Measurements from ENCODE around the gene MST1.

Gene MST1

GRCh38 chr3:49650177-49650576 is 39.1 kb downstream of the MST1 start:
- Histone ChIP-seq H3K27me3 (ENCODE audit: control insufficient read depth, insufficient read depth, low read length) (peaks cover 29% of the 10 kb centered on the region), H3K4me1 (ENCODE audit: control insufficient read depth, insufficient read depth, low read length) (no peaks in the 10 kb centered on the region), H3K9ac (ENCODE audit: low read depth, low read length) (no peak overlapping the region), H3K36me3 (ENCODE audit: insufficient read depth, low read length) (no peaks in the 10 kb centered on the region), H3K4me2 (ENCODE audit: low read length) (no peak overlapping the region), H3K9me3 (replicated peaks; ENCODE audit: low read length) (no peaks in the 10 kb centered on the region), H3K4me3 (ENCODE audit: low read length) (no peak overlapping the region)

DNA sequence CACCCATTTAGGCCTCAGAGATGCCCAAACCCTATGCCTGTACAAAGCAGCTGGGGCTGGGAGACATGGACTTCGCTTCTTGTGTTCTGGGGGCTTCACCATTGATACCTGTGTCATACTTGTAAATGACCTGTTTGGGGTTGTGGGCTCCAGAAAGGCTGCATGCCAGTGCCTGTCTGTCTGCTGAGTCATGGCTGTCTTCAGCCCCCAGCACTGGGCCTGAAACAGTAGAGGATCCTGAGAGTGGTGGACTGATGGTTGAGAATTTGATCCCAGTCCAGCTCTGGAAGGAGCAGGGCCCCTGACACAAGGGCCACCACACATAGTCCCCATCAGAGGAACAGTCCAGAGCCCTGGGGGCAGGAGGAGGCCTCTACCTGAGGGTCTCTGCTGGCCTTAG is 39.7 kb downstream of the MST1 start:
- Histone ChIP-seq H3K4me2 (ENCODE audit: low read length) (no peak overlapping the region), H3K36me3 (ENCODE audit: insufficient read depth, low read length) (no peaks in the 10 kb centered on the region), H3K4me3 (ENCODE audit: low read length) (no peak overlapping the region), H3K27me3 (ENCODE audit: control insufficient read depth, insufficient read depth, low read length) (peaks cover 29% of the 10 kb centered on the region), H3K9ac (ENCODE audit: low read depth, low read length) (no peak overlapping the region), H3K9me3 (replicated peaks; ENCODE audit: low read length) (no peaks in the 10 kb centered on the region), H3K4me1 (ENCODE audit: control insufficient read depth, insufficient read depth, low read length) (no peaks in the 10 kb centered on the region)

- no peak overlapping the region for H3K9ac ChIP-seq (ENCODE audit: low read depth, low read length)
- no peaks in the 10 kb centered on the region for H3K4me1 ChIP-seq (ENCODE audit: control insufficient read depth, insufficient read depth, low read length)
- H3K27me3 ChIP-seq (ENCODE audit: control insufficient read depth, insufficient read depth, low read length) = peaks cover 26% of the 10 kb centered on the region
- H3K4me2 ChIP-seq (ENCODE audit: low read length) = no peak overlapping the region
- H3K9me3 ChIP-seq (replicated peaks; ENCODE audit: low read length) = no peaks in the 10 kb centered on the region
- H3K4me3 ChIP-seq (ENCODE audit: low read length) = no peak overlapping the region
- H3K36me3 ChIP-seq (ENCODE audit: insufficient read depth, low read length) = no peaks in the 10 kb centered on the region
Observed at GRCh38 chr3:49648354-49649019, 40.8 kb downstream of the MST1 start.

DNA sequence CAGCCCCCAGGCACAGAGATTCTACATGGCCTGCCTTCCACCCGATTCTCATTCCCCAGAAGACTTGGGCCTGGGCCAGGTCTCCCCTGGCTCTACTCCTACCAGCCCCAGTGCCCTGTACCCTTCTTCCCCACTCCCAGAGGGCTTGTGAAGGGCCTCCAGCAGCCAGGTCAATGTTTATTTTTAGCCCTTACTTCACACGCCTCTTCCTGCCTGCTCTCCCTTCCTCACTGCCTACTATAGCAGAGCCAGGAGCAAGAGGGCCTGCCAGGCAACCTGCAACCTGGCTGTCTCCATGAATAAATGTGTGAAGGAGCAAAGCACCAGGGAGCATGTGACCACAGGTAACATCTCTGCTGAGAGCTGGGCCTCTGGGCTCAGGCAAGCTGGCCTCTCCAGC is 41.5 kb downstream of the MST1 start:
- Histone ChIP-seq H3K4me2 (ENCODE audit: low read length) (no peak overlapping the region), H3K4me3 (ENCODE audit: low read length) (no peak overlapping the region), H3K4me1 (ENCODE audit: control insufficient read depth, insufficient read depth, low read length) (no peaks in the 10 kb centered on the region), H3K27me3 (ENCODE audit: control insufficient read depth, insufficient read depth, low read length) (peaks cover 23% of the 10 kb centered on the region), H3K9me3 (replicated peaks; ENCODE audit: low read length) (no peaks in the 10 kb centered on the region), H3K36me3 (ENCODE audit: insufficient read depth, low read length) (no peaks in the 10 kb centered on the region), H3K9ac (ENCODE audit: low read depth, low read length) (no peak overlapping the region)

GRCh38 chr3:49646236-49646635 is 43.0 kb downstream of the MST1 start:
- H3K9ac ChIP-seq (ENCODE audit: low read depth, low read length) = no peak overlapping the region
- H3K36me3 ChIP-seq (ENCODE audit: insufficient read depth, low read length) = no peaks in the 10 kb centered on the region
- H3K4me2 ChIP-seq (ENCODE audit: low read length) = no peak overlapping the region
- H3K4me1 ChIP-seq (ENCODE audit: control insufficient read depth, insufficient read depth, low read length) = no peaks in the 10 kb centered on the region
- H3K27me3 ChIP-seq (ENCODE audit: control insufficient read depth, insufficient read depth, low read length) = peaks cover 25% of the 10 kb centered on the region
- H3K4me3 ChIP-seq (ENCODE audit: low read length) = no peak overlapping the region
- no peaks in the 10 kb centered on the region for H3K9me3 ChIP-seq (replicated peaks; ENCODE audit: low read length)

DNA sequence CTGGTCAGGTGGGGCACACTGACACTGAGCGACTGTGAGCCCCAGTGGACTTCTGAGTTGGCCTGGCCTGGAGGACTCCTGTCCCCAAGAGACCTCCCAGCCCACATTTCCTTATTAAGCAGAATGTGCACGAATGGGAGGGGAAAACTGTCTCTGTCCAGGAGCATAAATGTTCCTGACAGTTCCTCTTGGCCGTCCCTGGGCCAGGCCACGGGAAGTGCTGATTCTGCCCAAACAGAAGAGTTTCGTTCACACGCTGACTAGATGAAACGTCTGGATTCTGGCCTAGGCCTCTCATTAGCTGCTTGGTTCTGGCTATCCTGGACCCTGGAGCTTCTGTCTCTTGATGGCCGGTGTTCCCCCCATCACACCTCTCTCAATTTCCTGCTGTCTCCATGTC is 44.6 kb downstream of the MST1 start:
- H3K4me1 ChIP-seq (ENCODE audit: control insufficient read depth, insufficient read depth, low read length) = no peaks in the 10 kb centered on the region
- H3K4me2 ChIP-seq (ENCODE audit: low read length) = no peak overlapping the region
- peaks cover 26% of the 10 kb centered on the region for H3K27me3 ChIP-seq (ENCODE audit: control insufficient read depth, insufficient read depth, low read length)
- no peak overlapping the region for H3K9ac ChIP-seq (ENCODE audit: low read depth, low read length)
- H3K36me3 ChIP-seq (ENCODE audit: insufficient read depth, low read length) = no peaks in the 10 kb centered on the region
- no peak overlapping the region for H3K4me3 ChIP-seq (ENCODE audit: low read length)
- no peaks in the 10 kb centered on the region for H3K9me3 ChIP-seq (replicated peaks; ENCODE audit: low read length)

GRCh38 chr3:49642708-49643145 is 46.5 kb downstream of the MST1 start:
- Histone ChIP-seq H3K27me3 (ENCODE audit: control insufficient read depth, insufficient read depth, low read length) (peaks cover 30% of the 10 kb centered on the region), H3K36me3 (ENCODE audit: insufficient read depth, low read length) (no peaks in the 10 kb centered on the region), H3K4me1 (ENCODE audit: control insufficient read depth, insufficient read depth, low read length) (peaks cover 7% of the 10 kb centered on the region), H3K9ac (ENCODE audit: low read depth, low read length) (no peak overlapping the region), H3K4me3 (ENCODE audit: low read length) (no peak overlapping the region), H3K9me3 (replicated peaks; ENCODE audit: low read length) (no peaks in the 10 kb centered on the region), H3K4me2 (ENCODE audit: low read length) (no peak overlapping the region)

- H3K27me3 ChIP-seq (ENCODE audit: control insufficient read depth, insufficient read depth, low read length) = peaks cover 31% of the 10 kb centered on the region
Observed at GRCh38 chr3:49641921-49642707, 47.2 kb downstream of the MST1 start.

GRCh38 chr3:49641292-49641691 is 48.0 kb downstream of the MST1 start:
- Histone ChIP-seq H3K36me3 (ENCODE audit: insufficient read depth, low read length) (no peaks in the 10 kb centered on the region), H3K9ac (ENCODE audit: low read depth, low read length) (no peak overlapping the region), H3K4me3 (ENCODE audit: low read length) (no peak overlapping the region), H3K9me3 (replicated peaks; ENCODE audit: low read length) (no peaks in the 10 kb centered on the region), H3K4me1 (ENCODE audit: control insufficient read depth, insufficient read depth, low read length) (peaks cover 7% of the 10 kb centered on the region), H3K27me3 (ENCODE audit: control insufficient read depth, insufficient read depth, low read length) (peaks cover 32% of the 10 kb centered on the region), H3K4me2 (ENCODE audit: low read length) (no peak overlapping the region)

More at GRCh38 chr3:49641921-49642707, 47.2 kb downstream of the MST1 start:
- no peaks in the 10 kb centered on the region for H3K36me3 ChIP-seq (ENCODE audit: insufficient read depth, low read length)
- no peak overlapping the region for H3K9ac ChIP-seq (ENCODE audit: low read depth, low read length)
- no peak overlapping the region for H3K4me3 ChIP-seq (ENCODE audit: low read length)
- no peak overlapping the region for H3K4me2 ChIP-seq (ENCODE audit: low read length)
- H3K4me1 ChIP-seq (ENCODE audit: control insufficient read depth, insufficient read depth, low read length) = peaks cover 7% of the 10 kb centered on the region
- no peaks in the 10 kb centered on the region for H3K9me3 ChIP-seq (replicated peaks; ENCODE audit: low read length)

DNA sequence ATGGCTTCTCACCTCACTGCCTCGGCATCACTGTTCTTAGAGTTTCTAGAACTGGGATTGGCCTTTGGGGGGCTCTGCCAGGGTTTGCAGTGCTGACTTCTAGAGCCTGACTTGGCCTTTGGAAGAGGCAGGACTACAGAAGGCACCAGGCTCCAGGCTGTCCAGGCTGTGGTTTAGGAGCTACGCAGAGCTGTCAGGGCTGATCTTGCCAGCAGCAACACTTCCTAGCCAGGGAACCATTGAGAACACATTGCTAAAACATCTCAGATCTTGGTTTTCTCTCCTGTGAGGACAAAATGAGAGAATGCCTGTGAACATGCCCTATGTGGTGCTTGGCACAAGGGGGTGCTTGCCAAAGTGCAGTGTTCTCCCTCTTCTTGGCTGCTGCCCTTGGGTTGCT is 49.7 kb downstream of the MST1 start:
- H3K27me3 ChIP-seq (ENCODE audit: control insufficient read depth, insufficient read depth, low read length) = peaks cover 32% of the 10 kb centered on the region
- no peak overlapping the region for H3K4me3 ChIP-seq (ENCODE audit: low read length)
- H3K4me2 ChIP-seq (ENCODE audit: low read length) = no peak overlapping the region

DNA sequence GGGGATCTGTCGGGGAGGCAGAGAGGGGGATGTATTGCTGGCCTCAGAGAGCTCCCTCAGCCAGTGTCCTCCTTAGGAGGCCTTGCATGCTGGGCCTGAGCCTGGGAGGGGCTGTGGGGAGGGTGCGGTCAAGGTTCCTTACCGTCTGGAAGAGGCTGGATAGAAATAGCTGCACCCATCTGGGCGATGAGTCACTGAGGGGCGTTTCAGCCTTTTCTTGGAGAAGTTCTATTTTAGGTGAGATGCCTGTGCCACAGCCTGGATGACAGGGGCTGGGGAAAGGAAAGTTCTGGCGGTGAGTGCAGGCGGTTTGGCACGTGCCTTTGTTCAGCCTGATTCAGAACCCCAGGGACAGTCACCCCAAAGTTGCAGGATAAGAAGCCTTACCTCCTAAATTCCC is 50.8 kb downstream of the MST1 start:
- Histone ChIP-seq H3K4me3 (ENCODE audit: low read length) (no peak overlapping the region), H3K4me2 (ENCODE audit: low read length) (no peak overlapping the region), H3K9ac (ENCODE audit: low read depth, low read length) (no peak overlapping the region), H3K27me3 (ENCODE audit: control insufficient read depth, insufficient read depth, low read length) (peaks cover 32% of the 10 kb centered on the region), H3K36me3 (ENCODE audit: insufficient read depth, low read length) (no peaks in the 10 kb centered on the region), H3K4me1 (ENCODE audit: control insufficient read depth, insufficient read depth, low read length) (peaks cover 7% of the 10 kb centered on the region), H3K9me3 (replicated peaks; ENCODE audit: low read length) (no peaks in the 10 kb centered on the region)

More for the DNA sequence above, 49.7 kb downstream of the MST1 start:
- peaks cover 7% of the 10 kb centered on the region for H3K4me1 ChIP-seq (ENCODE audit: control insufficient read depth, insufficient read depth, low read length)
- no peak overlapping the region for H3K9ac ChIP-seq (ENCODE audit: low read depth, low read length)
- H3K36me3 ChIP-seq (ENCODE audit: insufficient read depth, low read length) = no peaks in the 10 kb centered on the region
- no peaks in the 10 kb centered on the region for H3K9me3 ChIP-seq (replicated peaks; ENCODE audit: low read length)
